ENCODE data around the gene SPRR2B.
"Not testable (repeated sequence)": the region's sequence is repeated elsewhere in the genome, so short reads cannot be mapped to it uniquely, and the experiment has no call there.

SPRR2B gene

DNA sequence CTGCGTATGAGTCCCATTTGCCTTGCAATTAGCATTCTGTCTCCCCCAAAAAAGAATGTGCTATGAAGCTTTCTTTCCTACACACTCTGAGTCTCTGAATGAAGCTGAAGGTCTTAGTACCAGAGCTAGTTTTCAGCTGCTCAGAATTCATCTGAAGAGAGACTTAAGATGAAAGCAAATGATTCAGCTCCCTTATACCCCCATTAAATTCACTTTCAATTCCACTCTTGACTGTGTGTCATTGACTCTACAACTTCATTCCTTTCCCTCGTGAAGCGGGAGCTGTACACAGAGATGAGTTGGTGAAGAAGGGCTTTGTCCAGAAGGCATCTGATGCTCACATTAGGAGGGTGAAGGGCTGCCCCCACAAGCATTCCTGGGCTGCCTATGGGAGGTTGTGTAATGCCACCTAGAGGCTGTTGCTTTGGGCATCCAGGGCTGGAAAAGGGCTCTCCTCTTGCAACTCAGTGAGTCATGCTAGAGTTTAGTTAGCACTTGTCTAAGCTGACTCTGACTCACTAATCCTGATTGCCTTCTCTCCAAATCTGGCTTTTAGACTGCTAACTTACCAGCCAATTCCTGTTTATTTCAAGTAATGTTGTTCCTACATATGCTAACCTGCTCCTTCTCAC, 38.6 kb downstream of the SPRR2B start:
- DNase-seq: peak; percentile 9

DNA sequence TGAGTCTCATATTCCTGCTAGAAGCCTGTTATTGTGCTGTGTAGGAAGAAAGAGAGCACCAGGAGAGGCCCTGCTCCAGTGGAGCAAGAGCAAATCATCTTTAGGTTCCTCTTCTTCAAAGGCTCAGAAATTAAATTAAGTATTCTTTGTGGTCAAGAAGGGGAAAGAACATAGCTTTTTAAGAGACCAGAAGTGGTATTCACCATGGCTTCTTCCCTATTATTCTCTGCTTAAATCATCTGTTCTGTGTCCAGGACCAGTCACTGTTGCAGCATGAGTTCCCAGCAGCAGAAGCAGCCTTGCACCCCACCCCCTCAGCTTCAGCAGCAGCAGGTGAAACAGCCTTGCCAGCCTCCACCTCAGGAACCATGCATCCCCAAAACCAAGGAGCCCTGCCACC, 39.3 kb downstream of the SPRR2B start:
- no peak for DNase-seq

DNA sequence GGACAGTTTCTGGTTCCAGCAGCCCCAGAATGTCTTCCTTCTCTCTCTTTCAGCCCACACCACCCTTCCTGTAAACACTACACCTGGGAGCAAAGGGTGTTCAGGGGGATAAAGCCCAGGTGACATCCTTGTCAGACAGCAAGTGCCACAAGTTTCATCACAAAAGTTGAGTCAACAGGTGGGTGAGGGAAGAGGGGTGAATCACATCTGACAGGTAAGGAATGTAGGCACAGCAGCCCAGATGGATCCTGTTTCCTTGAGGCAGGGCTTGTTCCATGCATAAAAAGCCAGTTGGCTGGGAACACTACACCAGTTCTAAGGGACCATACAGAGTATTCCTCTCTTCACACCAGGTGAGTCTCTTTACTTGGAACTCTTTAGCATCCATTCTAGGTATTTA, 40.5 kb downstream of the SPRR2B start, which contains the start of gene SPRR1B:
Gene SPRR1B (plus strand): TSS at position 309 of the 400 bp plus-strand sequence. CDS start 1,143 bp downstream, outside the sequence.
- DNase-seq: no peak

DNA sequence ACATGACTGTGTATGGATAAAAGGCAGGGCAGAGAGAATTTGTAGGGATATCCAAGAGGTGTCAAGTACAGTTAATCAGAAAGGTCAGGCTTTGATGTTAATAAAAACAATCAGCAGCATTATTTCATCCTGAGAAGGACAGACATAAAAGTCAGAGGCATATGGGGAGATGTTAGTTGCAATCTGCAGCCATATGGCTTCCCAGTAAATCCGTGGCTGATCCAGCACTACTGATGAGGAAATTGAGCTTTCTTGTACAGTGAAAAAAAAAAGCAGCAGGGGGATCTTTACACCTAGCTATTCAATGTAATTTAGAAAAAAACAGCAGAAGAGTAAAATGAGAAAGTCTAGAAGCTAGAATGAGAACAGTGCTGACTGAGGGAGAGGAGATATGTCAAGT, 42.6 kb downstream of the SPRR2B start:
- no peak for DNase-seq

DNA sequence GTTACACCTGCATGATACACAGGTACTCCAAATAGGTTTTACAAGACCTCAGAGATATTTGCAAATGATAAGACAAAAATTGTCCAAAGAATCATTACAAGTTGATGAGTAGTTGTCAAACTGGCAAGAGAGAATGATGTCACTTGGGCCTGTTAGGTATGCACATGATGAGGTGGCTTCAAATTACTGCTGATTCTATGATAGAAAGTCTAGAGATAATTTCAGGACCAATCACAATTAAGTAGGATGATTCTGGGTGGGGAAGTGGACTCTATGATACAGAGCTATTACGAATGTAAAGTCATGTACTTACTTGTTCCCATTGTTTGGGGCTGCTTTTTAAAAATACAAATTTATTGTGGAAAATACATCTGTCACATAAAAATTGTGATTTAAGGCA, 45.6 kb downstream of the SPRR2B start:
- DNase-seq: no peak

DNA sequence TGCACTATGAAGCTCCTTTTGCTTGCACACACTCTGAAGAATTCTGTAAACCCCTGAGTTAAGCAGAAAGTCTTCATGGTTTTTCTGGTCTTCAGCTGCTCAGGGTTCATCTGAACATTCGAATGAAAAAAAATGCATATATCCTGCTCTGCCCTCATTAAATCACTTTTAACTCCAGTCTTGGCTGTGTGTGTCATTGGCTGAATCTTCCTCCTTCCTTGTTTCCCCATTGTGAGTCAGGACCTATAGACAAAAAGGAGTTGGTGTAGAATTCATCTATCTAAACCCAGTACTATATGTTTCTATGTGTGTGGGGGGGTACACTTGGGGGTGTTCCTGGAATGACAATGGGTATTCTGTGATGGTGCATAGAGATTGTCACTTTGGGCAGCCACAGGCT, 47.0 kb downstream of the SPRR2B start:
- no peak for DNase-seq

DNA sequence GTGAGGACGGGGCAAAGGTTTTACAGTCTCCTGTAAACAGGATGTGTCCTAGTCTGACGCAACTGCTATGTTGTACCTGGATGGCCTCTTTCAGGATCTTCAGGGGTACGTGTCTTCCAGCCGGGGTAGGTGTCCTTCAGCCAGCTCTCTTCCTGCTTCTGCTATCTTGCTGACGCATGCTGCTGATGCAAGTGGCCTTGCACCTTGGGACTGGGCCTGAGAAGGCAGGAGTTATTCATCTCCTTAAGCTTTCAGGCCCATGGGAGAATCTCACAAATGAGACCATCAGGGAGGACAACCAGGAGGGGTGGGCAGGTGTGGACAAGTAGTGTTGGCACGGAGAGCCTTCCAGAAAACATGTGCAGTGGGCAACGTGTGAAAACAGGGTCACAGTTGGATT, 48.3 kb downstream of the SPRR2B start:
- DNase-seq: no peak

DNA sequence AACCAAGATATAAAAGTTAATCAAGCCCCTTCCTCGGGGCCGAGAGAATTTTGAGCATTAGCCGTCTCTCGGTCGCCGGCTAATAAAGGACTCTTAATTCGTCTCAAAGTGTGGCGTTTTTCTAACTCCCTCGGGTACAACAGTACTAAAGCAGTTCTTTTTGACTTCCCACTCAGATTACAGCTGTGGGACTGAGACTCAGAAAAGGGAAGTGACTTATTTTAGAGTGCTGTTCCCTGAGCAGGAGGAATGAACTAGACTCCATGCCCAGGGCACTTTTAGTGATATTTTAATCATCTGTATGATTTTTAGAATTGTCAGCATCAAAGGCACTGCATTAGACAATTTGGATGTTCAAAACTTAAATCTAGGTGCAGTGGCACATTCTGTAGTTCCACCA, 49.1 kb downstream of the SPRR2B start:
- DNase-seq: not testable (repeated sequence)

DNA sequence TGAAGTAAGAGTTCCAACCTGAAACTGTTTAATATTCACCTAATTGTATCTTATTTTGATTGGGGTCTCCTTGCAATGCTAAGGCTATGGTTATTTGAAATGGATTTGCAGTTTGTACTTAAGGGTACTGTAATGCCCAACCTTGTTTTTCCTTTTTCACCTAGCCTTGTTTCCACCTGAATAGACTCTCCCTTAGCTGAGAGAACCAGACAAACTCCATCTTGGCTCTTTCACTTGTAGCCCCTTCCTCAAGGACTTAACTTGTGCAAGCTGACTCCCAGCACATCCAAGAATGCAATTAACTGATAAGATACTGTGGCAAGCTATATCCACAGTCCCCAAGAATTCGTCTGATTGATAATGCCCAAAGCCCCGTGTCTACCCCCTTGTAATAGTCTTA, 49.6 kb downstream of the SPRR2B start:
- not testable (repeated sequence) for DNase-seq

All from activated CD4-positive, alpha-beta T cell treated with anti-CD3 and anti-CD28 coated beads, Interleukin-2, amount 50 U/mL, for 16 hours (primary cell).